MM.1S (cell line): ENCODE measurements around the gene OSBP2.

Experiments
- CTCF ChIP-seq: fragments of 300-600 bp; sonication (generic); IDR thresholded peaks from 2 replicates; pipeline ENCODE4 v1.5.1; 2016; ENCODE audit warnings: antibody characterized with exemption, low read length, mixed read lengths
- EZH2 ChIP-seq: fragments of 300-600 bp; sonication (generic); optimal IDR thresholded peaks from 2 replicates; pipeline ENCODE3; 2017; ENCODE audit warnings: low read depth, mild to moderate bottlenecking, antibody characterized with exemption, low read length, mixed read lengths

GRCh38 chr22:30884211-30885000 is 189.7 kb downstream of the OSBP2 start:
- TF ChIP-seq EZH2 (no peak), CTCF (no peak)
